NCI-H146 treated with DMSO at 0.1 percent for 48 hours (cell line): ENCODE results near the gene PLS1.
"Not testable (repeated sequence)": the region's sequence is repeated elsewhere in the genome, so short reads cannot be mapped to it uniquely, and the experiment has no call there.

Experiments
- DNase-seq: peaks from one replicate; lab custom pipeline; 2025; ENCODE audit not compliant: unreplicated experiment; lab: John Stamatoyannopoulos, UW

PLS1 gene

DNA sequence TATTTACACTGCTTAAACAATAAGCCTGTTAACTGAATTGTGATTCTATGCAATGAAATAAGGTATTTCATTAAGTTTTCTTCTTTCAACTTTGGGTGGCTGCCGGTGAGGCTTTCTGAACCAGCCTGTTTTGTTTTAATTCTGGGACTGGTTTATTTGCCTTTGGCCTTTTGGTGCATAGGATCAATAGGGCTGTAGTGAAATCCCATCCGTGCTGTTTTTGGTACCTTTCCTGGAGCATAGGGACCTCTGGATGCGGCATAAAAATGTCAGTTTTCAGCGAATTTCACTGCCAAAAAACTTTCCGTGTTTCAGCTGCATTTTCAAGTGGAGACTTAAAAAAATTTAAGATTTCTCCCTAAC, 514 bp downstream of the PLS1 start:
- peak; percentile 75 for DNase-seq

DNA sequence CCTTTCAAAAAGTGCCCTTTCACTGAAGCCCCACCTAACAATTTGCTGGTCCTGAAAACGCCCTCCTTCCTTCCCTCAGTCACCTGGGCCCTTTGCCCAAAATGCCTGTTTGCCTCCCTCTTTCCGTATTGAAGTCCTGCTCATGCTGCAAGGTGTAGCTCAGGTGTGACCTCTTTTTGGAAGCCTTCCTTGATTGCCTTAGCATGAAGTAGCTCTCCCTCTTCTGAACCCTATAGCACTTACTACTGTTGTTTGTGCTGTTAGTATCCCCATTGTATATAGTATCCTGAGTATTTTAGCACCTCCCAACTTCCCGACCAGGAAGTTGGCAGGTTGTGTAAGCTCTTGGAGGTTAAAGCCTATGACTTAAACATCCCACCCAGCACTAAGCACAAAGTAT, 1.7 kb downstream of the PLS1 start:
- DNase-seq, result no peak

DNA sequence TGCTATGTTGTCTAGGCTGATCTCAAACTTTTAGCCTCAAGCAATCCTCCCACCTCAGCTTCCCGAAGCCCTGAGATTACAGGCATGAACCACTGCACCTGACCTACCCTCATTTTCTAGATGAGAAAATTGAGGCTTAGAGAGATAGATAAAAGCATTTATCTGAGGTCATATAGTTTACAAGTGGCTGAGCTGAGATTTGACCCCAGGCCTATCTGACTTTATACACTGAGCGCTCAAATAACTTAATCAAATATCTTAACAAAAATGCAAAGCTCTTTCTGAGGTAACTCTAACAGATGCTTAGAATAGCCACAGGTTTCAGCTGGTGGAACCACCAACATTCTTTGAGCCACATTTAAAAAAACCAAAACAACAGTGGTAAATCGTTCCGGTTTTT, 5.5 kb downstream of the PLS1 start:
- no peak for DNase-seq

DNA sequence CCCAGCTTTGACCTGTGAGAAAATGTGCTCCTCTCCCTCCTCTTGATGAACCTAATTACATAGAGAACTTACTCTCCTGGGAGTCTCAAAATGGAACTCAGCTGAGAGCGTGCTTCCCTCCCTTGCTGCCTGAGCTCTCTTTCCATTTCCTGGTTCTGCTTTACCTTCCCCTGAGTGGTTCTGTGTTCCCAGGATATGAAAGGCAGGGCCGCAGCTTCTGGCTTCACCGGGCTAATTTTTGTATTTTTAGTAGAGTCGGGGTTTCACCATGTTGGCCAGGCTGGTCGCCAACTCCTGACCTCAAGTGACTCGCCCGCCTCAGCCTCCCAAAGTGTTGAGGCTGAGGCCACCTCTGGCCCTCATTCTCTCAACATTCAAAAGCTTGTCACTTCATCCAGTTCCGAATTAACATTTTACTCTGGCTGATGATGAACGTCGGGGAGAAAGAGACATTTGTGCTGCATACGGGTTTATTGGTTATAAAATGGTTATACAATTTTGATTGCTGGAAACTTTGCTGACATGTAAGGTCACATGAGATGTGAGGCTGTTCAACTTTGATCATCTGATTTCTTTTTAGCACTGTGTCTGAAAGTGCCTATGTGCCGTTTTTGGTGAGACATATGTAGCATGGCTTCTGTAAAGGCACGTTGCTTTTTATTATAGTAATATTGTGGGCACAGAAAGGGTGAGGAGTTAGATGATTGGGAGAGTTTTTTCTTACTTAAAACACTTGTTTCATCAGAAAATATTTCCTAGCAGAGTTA, 6.6 kb downstream of the PLS1 start:
- no peak for DNase-seq

DNA sequence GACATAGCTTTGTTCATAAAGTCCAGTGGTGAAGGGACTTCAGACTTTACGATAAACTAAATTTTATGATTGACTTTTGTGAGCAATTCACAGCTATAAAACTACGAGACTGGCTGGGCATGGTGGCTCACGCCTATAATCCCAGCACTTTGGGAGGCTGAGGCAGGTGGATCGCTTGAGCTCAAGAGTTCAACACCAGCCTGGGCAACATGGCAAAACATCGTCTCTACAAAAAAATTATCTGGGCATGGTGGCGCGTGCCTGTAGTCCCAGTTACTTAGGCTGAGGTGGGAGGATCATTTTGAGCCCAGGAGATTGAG, 7.2 kb downstream of the PLS1 start:
- not testable (repeated sequence) for DNase-seq

DNA sequence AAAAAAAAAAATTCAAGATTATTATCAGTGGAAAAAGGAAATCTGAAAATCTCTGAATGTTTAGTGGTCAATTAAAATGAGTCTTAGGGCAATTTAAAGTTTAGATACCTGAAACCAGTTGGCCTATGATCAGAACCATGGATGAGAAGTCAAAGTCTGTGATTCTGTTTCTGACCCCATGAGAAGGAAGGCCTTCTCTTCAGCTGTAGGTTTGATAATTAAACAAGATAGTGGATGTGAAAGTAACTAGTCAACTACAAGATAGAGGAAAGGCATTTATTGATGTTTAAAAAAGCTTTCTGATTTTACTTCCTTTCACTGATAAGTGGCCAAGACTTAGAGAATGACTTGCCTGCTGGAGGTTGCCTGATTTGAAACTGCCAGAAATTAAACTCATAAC, 8.7 kb downstream of the PLS1 start:
- DNase-seq, result no peak

DNA sequence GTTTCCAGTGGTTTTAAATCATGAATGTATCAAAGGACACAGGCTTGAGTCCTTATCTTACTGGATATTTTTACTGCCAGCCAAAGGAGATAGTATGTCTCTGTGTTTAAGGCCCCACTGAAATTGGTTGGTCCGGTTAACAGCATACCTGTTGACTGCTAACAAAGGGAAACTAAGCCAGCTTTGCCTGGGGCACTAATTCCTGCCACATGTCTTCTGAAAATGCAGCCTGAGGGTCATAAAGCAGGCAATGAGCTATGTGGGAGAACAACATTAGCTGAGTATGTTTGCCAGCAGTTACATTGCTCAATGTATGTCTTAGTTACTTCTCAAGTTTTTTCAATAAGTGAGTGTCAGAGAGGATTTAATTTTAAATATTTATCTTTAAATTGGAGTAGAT, 12.4 kb downstream of the PLS1 start:
- DNase-seq, result no peak

DNA sequence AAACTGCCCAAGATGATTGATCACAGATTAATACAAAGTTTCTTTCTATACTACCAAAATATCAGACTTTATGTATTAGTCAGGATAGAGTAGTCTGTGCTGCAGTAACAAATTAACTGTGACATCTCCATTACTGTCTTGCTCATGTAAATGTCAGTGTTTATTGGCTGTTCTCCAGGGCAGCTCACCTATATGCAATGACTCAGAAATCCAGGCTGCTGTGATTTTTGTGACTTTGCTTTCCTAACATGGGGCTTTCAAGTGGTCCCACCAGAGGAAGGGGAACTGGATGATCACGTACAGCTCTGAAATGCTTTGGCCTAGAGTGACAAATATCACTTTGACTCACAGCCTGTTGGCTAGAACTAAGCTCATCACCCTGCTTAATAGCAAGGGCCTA, 12.9 kb downstream of the PLS1 start:
- no peak for DNase-seq

DNA sequence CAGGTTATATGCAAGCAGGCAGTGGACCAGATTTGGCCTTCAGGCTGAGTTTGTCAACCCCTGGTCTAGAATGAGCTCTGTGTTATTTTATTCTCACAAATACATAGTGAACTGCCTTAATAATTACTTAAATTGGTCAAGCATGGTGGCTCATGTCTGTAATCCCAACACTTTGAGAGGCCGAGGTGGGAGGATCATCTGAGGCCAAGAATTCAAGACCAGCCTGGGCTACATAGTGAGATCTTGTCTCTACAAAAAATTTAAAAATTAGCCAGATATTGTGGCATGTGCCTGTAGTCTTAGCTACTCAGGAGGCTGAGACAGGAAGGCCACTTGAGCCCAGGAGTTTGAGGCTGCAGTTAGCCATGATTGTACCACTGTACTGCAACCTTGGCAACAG, 15.0 kb downstream of the PLS1 start:
- no peak for DNase-seq

DNA sequence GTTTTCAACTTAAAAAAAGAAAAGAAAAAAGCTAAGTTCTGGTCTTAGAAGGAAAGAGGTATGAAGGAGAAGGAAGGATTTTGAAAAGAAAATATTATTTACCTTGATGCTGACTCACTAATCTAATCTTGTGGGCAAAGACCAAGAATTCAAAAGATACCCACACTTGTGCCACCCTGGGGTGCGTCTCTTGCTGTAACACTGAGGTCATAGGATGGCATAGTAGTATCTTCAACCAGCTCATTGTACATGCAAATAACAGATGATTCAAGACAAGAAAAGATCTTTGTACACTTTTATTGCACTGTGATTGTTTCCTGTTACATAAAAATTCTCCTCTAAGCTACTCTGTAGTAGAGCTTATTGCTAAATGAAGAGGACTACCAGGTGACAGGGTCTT, 17.3 kb downstream of the PLS1 start:
- DNase-seq, result no peak

DNA sequence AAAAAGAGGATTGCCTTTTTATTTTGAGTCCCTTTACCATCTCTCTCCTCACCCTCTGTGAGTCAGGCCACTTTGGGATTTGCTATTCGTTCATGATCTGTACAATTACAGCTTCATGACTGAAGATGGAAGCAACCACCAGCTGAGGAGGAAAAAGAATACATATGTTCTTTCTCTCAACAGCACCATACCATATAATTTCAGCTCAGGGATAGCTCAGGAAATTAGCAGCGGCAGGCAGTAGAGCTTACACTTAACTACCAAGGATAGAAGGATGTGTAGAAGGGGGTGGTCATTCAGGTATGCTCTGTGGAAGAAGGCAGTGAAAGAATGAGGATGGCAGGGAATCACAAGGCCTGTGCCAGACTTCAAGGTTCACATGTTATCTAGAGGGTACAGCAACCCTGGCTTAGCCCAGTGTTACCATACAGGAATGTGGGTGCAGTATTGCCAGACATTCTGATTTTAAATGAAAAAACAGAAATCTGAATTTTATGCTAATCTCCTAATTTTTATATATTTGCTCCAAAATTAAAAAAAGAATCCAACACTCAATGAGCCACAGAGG, 17.9 kb downstream of the PLS1 start:
- no peak for DNase-seq

DNA sequence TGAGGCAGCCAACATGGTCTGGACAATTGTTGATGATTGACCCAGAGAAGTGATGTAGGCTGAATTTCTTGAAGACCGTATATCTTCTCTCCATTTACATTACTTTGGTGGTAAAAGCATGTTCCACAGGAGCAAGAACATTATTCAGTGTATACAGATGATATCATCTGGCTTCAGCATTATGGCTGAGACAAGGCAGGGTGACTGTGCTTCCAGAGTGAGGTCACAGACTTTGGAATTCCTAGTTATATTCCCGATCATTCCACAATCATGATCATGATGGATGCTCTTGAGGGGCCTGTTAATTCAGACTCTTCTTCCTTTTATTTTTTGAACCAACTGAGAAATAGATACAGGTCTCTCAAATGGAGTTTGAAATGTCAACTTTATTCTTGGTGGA, 19.0 kb downstream of the PLS1 start:
- no peak for DNase-seq

DNA sequence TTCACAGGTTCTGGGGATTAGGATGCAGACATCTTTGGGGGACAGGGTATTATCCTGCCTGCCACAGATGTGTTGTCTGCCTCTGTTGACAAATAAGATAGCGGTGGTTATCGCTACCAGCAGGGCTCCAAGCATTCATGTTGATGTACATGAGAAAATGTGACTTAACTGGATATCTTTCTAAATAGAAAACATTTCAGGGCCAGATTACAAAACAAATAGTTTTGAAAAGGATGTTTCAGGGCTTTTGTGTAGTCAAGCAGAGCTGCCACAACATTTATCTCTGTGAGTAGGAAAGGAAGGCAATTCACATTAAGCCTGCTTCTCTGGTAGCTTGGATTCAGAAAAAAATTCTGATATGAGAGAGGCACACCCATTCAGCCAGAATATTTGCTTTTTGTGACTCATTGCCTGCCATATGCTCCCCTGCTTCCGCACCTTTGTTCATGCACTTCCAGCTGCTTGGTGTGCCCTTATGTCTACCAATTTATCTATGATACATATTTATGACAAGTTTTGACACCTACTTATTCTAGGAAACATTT, 22.8 kb downstream of the PLS1 start:
- peak; percentile 99 for DNase-seq

DNA sequence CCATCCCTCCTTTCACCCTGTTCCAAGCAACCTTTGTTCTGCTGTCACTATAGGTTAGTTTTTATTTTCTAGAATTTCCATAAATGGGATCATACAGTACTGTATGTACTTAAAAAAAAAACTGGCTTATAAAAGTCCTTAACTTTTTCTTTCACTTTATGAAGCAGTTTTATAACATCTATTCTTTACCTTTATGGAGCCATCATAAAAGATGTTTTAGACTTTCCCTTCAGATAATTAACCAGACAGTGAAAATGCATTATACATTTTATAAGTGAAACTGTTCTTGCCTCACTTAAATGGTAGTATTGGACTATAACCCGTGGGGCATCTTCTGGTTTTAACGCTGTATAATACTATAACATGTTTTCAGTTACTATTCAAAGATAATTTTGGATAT, 26.2 kb downstream of the PLS1 start:
- DNase-seq, result no peak

DNA sequence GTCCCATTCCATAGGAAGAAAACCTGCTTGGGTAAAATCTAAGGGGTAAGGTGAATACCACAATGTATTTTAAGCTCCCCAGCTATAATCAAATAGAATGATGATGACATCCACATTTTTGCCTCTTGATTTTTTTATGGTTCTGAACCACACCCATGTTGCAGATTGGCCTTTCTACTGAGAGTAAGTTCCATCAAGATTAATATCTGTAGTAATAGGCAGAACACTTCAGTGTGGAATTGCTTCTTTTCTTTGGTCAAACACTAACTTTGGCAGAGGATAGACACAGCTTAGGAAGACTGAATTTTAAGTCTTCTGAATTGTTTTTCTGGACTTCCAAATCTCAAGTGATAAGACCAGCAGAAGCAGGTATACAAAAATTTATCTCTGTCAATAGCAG, 27.0 kb downstream of the PLS1 start:
- no peak for DNase-seq

DNA sequence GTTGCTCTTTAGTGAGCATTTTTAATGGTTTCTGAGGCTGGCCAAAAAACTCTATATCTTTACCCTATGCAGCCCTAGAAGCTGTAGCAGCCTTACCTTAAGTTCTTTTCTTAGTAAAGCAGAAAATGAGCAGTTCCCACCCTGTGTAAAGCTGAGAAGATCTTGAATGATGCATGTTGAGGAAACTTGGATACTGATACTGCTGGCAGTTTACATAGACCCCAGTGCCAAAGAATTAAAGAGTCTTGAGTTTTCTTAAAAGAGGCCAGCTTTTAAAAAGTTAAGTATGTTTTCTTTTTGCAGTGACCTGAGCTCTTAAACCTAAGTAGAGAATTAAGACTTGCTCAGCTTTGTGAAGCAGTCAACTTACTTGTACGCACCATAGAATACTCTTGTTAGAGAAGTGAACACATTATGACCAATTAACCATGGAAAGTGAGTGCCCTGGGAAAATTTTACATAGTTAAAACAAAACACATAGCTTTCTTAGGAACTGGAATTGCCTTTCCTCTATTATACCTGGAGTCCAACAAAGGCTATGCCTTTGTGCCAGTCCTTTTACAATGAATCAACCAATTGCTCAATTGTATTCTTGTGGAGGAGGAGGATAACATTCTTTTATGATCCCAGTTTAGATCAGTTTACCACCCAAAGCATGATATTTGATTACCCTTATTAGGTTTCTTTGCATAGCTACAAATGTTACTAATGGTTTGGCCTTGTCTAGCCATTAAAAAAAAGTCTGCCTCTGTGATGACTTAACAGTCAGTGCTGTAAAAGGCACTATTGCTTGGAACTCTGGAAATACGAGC, 28.4 kb downstream of the PLS1 start:
- no peak for DNase-seq

DNA sequence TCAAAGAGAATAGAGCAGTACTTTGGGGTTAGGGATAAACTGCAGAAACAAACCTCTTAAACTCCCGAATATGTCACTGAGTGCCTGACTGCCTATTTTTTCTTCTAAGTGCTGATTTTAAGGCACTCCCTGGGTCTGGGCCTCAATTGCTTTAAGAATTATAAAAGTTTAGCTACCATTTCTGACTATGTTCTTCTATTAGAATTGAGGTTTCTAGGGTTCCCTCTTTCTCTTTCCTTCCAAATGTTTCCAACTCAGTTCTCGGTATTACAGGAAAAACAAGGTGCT, 28.9 kb downstream of the PLS1 start:
- no peak for DNase-seq

DNA sequence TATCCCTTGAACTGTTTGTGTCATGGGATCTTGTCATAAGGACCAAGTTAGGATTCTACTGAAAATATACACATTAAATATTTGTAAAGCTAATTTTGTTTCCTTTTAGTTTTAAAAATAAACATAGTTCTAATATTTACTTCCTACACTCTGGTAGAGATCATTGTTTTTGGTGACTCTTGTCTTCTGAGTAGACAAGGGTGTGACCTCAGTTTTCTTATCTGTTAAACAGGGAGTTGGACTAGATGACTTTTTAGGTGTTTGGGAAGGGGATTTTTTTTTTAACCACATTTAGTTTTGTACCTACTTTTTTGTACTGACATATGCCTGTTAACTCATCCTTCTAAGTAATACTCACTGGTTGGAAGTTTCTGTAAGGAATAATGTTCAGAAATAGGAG, 30.8 kb downstream of the PLS1 start:
- DNase-seq, result no peak

DNA sequence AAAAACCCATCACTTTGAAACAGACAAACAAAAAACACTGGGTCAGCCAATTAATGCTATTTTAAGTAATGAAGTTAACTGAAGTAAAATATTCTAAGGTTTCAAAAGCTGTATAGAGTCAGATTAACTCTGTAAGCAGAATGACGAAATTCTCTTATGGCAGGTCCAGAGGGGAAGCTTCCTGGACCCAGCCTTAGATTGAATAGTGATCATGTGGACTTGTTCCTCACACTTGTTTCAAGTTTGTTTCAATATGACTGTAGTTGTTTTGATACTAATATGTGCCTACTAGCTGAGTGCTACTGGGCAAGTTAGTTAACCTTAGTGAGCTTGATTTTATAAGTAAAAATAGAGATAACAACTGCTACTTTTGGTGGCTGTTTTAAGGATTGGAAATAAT, 32.6 kb downstream of the PLS1 start:
- no peak for DNase-seq

DNA sequence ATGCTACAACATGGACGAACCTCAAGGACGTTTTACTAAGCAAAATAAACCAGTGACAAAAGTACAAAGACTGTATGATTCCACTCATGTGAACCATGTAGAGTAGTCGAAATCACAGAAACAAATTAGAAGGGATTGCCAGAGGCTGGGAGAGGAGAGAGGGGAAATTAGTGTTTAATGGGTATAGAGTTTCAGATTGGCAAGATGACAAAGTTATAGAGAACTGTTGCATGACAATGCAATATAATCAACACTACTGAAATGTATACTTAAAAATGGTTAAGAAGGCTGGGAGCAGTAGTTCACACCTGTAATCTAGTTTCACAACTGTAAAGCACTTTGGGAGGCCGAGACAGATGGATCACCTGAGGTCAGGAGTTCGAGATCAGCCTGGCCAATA, 36.9 kb downstream of the PLS1 start:
- no peak for DNase-seq

DNA sequence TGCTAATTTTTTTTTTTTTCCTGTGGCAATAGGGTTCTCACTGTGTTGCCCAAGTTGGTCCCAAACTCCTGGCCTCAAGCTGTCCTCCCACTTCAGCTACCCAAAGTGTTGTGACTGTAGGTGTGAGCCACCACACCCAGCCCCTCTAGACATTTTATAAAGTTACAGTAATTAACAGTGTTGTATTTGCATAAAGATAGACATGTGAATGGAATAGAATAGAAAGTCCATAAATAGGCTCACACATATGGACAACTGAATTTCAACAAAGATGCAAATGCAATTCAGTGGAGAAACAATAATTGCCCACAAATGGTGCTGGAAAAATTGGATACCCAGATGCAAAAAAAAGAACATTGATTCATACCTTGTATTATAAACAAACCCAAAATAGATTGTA, 39.9 kb downstream of the PLS1 start:
- DNase-seq, result no peak

DNA sequence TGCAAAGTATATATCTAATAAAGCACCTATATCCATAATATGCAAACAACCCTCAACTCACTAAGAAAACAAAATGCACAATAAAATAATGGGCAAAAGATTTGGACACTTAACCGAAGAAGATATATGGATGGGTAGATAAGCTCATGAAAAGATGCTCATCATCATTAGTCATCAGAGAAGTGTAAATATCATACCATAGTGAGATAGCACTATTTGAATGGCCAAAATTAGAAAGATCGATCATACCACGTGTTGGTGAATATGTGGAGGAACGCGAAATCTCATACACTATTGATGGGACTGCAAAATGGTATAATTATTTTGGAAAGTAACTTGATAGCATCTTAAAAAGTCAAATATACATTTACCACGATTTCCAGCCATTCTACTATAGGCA, 40.5 kb downstream of the PLS1 start:
- DNase-seq, result no peak

DNA sequence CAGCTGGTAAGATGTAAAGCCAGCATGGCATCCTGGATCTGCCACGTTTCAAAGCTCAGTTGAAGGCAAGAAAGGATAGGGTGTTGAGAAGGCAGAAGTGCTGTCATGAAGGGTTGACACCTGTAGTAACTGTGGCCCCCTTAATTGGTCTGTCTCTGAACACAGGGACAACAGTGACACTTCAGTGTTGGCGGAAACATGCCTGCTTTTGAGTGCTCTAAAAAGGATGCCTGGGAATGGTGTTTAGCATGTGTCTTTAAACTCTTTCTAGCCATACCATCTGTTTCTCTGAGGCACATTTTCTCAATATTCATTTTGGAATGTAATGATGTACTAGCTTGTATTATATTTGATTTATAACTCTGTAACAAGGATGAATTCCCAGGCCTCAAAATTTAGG, 42.1 kb downstream of the PLS1 start:
- no peak for DNase-seq
